ENCODE measurements around the gene AGMAT. TPM values are rescaled to one million over a fixed set of nuclear protein-coding genes. Genes with fewer than 3 reads are reported as not detected.
A peak's percentile ranks its signal among the peaks of the same experiment; 100 is the strongest.

AGMAT gene
- total and polyA plus RNA-seq, 2 of the 13 experiments (the other 11 are each of a cell fraction or from before 2014, with no cell fraction given), result 59.1 to 174 TPM

DNA sequence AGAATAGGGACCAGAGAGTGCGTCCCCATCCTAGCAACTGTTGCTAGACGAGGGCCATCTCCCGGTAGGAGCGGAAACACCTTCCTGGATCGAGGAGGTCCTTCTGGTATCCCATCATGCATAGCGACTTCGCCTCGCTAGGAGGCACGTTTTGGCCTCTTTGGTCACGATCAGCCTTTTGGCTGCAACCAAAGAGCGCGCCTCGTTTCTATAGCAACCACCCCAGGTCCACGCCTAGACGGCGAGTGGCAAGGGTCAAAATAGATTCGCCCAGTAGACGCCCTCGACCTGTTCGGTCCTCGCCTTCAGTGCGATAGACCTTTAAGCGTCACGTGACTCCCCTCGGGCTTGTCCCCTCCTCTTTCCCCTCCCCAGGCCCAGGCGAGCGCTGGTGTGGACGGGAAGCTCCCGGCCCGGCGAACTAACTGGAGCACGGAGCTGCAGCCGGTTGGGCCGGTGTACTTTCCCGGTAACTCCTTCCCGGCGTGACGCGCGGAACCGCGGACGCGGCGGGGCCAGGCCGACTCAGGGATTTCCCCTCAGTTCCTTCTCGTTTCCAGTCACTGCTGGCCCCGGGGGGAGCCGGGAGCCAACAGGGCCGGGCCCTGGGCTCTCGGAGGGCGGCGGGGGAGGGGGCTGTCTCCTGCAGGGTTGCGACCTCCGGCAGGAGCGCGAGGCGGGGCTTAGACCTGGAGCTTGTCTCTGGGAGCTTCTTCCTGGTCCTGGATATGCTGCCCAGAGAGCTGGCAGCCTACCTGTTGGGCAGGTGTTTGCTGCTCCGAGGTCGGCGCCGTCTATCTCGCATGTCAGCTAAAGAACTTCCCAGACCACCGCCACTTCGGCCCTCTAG, 58.1 kb downstream of the AGMAT start, which contains the start of gene DNAJC16 (continued):
- TF ChIP-seq, protein P1, sequence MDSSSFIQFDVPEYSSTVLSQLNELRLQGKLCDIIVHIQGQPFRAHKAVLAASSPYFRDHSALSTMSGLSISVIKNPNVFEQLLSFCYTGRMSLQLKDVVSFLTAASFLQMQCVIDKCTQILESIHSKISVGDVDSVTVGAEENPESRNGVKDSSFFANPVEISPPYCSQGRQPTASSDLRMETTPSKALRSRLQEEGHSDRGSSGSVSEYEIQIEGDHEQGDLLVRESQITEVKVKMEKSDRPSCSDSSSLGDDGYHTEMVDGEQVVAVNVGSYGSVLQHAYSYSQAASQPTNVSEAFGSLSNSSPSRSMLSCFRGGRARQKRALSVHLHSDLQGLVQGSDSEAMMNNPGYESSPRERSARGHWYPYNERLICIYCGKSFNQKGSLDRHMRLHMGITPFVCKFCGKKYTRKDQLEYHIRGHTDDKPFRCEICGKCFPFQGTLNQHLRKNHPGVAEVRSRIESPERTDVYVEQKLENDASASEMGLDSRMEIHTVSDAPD (CRISPR knock-in tag; IDR thresholded peaks at IDR 0.05), result peak; percentile 87; the same call in 1 of the 2 replicates
- TF ChIP-seq SRSF9 (IDR thresholded peaks at IDR 0.05; ENCODE audit: borderline replicate concordance, insufficient read depth, low read depth, low read length, poor library complexity, severe bottlenecking) (no peak), XRCC5 (optimal IDR thresholded peaks at IDR 0.05; ENCODE audit: low read length) (peak; percentile 56), ZNF781 (CRISPR knock-in tag; IDR thresholded peaks at IDR 0.05; ENCODE audit: borderline replicate concordance, not compliant biosample characterization) (no peak), PITX1 (CRISPR knock-in tag; IDR thresholded peaks at IDR 0.05) (peak; percentile 31; the same call in 1 of the 2 replicates), RFXANK (CRISPR knock-in tag; IDR thresholded peaks at IDR 0.05) (peak; percentile 70; the same call in 1 of the 2 replicates), BCL3 (CRISPR knock-in tag; IDR thresholded peaks at IDR 0.05) (peak; percentile 90; the same call in 1 of the 2 replicates), ZFP91 (CRISPR knock-in tag; IDR thresholded peaks at IDR 0.05; ENCODE audit: borderline replicate concordance) (peak; percentile 100), ZIK1 (CRISPR knock-in tag; IDR thresholded peaks at IDR 0.05; ENCODE audit: borderline replicate concordance, low read depth) (no peak), ZNF7 (CRISPR knock-in tag; IDR thresholded peaks at IDR 0.05) (no peak), ZNF234 (CRISPR knock-in tag; conservative IDR thresholded peaks at IDR 0.05) (no peak), KDM1A (CRISPR knock-in tag; IDR thresholded peaks at IDR 0.05) (no peak), MAFK (conservative IDR thresholded peaks at IDR 0.05 in 1 of 2, IDR thresholded peaks at IDR 0.05 in 1 of 2; ENCODE audit: low read length in 2 of 2) (no peak), FOXP1 (IDR thresholded peaks at IDR 0.05) (0 out of 2 replicates have a peak, but pooled peaks have one; percentile 15), FOXP1 (CRISPR knock-in tag; IDR thresholded peaks at IDR 0.05) (no peak), MTF1 (CRISPR knock-in tag; IDR thresholded peaks at IDR 0.05) (no peak), ZNF780A (CRISPR knock-in tag; IDR thresholded peaks at IDR 0.05) (no peak), ZNF30 (CRISPR knock-in tag; IDR thresholded peaks at IDR 0.05) (no peak)
- TF ChIP-seq, protein P2, sequence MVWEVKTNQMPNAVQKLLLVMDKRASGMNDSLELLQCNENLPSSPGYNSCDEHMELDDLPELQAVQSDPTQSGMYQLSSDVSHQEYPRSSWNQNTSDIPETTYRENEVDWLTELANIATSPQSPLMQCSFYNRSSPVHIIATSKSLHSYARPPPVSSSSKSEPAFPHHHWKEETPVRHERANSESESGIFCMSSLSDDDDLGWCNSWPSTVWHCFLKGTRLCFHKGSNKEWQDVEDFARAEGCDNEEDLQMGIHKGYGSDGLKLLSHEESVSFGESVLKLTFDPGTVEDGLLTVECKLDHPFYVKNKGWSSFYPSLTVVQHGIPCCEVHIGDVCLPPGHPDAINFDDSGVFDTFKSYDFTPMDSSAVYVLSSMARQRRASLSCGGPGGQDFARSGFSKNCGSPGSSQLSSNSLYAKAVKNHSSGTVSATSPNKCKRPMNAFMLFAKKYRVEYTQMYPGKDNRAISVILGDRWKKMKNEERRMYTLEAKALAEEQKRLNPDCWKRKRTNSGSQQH (CRISPR knock-in tag; IDR thresholded peaks at IDR 0.05; ENCODE audit: low read depth), result peak; percentile 41; the same call in 1 of the 2 replicates
- TF ChIP-seq, protein P3, sequence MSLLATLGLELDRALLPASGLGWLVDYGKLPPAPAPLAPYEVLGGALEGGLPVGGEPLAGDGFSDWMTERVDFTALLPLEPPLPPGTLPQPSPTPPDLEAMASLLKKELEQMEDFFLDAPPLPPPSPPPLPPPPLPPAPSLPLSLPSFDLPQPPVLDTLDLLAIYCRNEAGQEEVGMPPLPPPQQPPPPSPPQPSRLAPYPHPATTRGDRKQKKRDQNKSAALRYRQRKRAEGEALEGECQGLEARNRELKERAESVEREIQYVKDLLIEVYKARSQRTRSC (CRISPR knock-in tag; IDR thresholded peaks at IDR 0.05; ENCODE audit: low read depth), result no peak
